Measurements from ENCODE around the gene KCTD2. TPM values are rescaled to one million over a fixed set of nuclear protein-coding genes. Genes with fewer than 3 reads are reported as not detected.
A peak's percentile ranks its signal among the peaks of the same experiment; 100 is the strongest.

The KCTD2 gene
- total and polyA plus RNA-seq, 9 of the 15 experiments (the other 6 are each of a cell fraction or from before 2014, with no cell fraction given): 1.7 to 32.9 (median 15.8) TPM

DNA sequence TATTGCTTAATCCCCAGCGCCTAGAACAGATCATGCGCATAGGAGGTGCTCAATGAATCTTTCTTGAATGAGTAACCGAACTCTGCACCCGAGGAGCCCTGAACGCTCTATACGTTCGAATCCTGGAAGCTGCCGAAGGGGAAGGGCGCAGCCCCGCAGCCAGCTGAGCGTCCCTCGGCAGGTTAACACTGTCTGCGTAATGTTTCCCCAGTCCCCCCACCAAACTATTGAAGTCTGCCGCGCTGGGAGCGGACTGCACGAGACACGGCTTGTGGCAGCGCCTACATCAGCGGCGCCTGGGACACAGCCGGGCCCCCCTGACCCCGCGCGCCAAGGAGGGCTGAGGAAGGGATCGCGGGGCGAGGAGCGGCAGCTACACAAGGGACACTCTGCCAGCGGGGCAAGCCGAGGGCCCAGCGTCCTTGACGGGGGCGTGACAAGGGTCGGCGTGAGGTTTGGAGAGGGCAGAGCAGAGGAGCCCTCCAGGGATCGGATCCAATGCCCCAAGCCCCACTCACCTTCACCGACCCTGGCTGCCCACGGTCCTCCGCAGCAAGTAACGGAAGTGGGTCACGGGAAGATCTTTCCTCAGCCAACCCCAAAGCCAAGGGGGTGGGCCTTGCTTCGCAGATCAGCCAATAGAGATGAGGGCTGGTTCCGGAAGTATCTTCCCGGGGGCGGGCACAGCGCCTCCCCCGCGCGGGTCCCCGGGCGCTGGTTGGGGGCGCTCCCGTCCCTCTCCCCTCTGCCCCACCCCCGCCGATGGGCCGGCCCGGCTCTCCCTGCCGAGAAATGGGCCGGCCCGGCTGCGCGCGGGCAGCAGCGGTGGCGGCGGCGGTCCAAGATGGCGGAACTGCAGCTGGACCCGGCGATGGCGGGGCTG lies at the start of gene KCTD2, which contains the start of gene ATP5PD (continued):
- TF ChIP-seq, protein P1, sequence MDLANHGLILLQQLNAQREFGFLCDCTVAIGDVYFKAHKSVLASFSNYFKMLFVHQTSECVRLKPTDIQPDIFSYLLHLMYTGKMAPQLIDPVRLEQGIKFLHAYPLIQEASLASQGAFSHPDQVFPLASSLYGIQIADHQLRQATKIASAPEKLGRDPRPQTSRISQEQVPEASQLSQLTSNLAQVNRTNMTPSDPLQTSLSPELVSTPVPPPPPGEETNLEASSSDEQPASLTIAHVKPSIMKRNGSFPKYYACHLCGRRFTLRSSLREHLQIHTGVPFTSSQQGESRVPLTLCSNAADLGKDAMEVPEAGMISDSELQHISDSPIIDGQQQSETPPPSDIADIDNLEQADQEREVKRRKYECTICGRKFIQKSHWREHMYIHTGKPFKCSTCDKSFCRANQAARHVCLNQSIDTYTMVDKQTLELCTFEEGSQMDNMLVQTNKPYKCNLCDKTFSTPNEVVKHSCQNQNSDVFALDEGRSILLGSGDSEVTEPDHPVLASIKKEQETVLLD (IDR thresholded peaks at IDR 0.05): no peak
- TF ChIP-seq TOE1 (IDR thresholded peaks at IDR 0.05; ENCODE audit: borderline replicate concordance) (no peak), TOE1 (CRISPR knock-in tag; IDR thresholded peaks at IDR 0.05; ENCODE audit: borderline replicate concordance, low read depth) (no peak), ZNF444 (CRISPR knock-in tag; IDR thresholded peaks at IDR 0.05) (no peak), MTA3 (IDR thresholded peaks at IDR 0.05; ENCODE audit: borderline replicate concordance) (peak; percentile 91), SRSF9 (IDR thresholded peaks at IDR 0.05; ENCODE audit: borderline replicate concordance, low read depth, low read length) (no peak), OTX1 (CRISPR knock-in tag; IDR thresholded peaks at IDR 0.05) (0 out of 2 replicates have a peak, but pooled peaks have one; percentile 54), MXI1 (IDR thresholded peaks at IDR 0.05; ENCODE audit: low read depth, low read length) (peak; percentile 15; the same call in 1 of the 2 replicates), ARID1B (IDR thresholded peaks at IDR 0.05) (no peak), RBM39 (optimal IDR thresholded peaks at IDR 0.05; ENCODE audit: low read depth, low read length) (no peak), ZNF583 (CRISPR knock-in tag; IDR thresholded peaks at IDR 0.05) (no peak), GABPB1 (CRISPR knock-in tag; IDR thresholded peaks at IDR 0.05) (peak; percentile 97), CREB1 (IDR thresholded peaks at IDR 0.05) (peak; percentile 72), CREB1 (CRISPR knock-in tag; IDR thresholded peaks at IDR 0.05) (peak; percentile 83), ILF3 (IDR thresholded peaks at IDR 0.05; ENCODE audit: borderline replicate concordance) (0 out of 2 replicates have a peak, but pooled peaks have one; percentile 35), NCOA1 (IDR thresholded peaks at IDR 0.05; ENCODE audit: low read depth) (no peak), CEBPG (CRISPR knock-in tag; IDR thresholded peaks at IDR 0.05) (peak; percentile 44), CEBPG (tag; conservative IDR thresholded peaks at IDR 0.05 in 1 of 2, IDR thresholded peaks at IDR 0.05 in 1 of 2) (peak; percentile 81 to 90; a peak in 3 of 4 replicates), RBBP5 (IDR thresholded peaks at IDR 0.05; ENCODE audit: borderline replicate concordance, insufficient read depth, low read length, poor library complexity, severe bottlenecking) (peak; percentile 93), LARP7 (IDR thresholded peaks at IDR 0.05) (no peak), SREBF1 (IDR thresholded peaks at IDR 0.05; ENCODE audit: borderline replicate concordance, low read depth, low read length) (peak; percentile 62; the same call in 1 of the 2 replicates), RBFOX2 (IDR thresholded peaks at IDR 0.05; ENCODE audit: low read depth, low read length) (peak; percentile 88)
- TF ChIP-seq, protein P2, sequence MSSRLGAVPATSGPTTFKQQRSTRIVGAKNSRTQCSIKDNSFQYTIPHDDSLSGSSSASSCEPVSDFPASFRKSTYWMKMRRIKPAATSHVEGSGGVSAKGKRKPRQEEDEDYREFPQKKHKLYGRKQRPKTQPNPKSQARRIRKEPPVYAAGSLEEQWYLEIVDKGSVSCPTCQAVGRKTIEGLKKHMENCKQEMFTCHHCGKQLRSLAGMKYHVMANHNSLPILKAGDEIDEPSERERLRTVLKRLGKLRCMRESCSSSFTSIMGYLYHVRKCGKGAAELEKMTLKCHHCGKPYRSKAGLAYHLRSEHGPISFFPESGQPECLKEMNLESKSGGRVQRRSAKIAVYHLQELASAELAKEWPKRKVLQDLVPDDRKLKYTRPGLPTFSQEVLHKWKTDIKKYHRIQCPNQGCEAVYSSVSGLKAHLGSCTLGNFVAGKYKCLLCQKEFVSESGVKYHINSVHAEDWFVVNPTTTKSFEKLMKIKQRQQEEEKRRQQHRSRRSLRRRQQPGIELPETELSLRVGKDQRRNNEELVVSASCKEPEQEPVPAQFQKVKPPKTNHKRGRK (tag; IDR thresholded peaks at IDR 0.05): no peak
- TF ChIP-seq, protein P3, sequence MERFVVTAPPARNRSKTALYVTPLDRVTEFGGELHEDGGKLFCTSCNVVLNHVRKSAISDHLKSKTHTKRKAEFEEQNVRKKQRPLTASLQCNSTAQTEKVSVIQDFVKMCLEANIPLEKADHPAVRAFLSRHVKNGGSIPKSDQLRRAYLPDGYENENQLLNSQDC (CRISPR knock-in tag; IDR thresholded peaks at IDR 0.05): peak; percentile 55; the same call in 1 of the 2 replicates
- TF ChIP-seq, protein P4, sequence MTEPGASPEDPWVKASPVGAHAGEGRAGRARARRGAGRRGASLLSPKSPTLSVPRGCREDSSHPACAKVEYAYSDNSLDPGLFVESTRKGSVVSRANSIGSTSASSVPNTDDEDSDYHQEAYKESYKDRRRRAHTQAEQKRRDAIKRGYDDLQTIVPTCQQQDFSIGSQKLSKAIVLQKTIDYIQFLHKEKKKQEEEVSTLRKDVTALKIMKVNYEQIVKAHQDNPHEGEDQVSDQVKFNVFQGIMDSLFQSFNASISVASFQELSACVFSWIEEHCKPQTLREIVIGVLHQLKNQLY (CRISPR knock-in tag; conservative IDR thresholded peaks at IDR 0.05): 0 out of 4 replicates have a peak, but pooled peaks of 1 of the 2 experiments have one; percentile 32
